Thyroid gland (tissue), 4 donors: Measurements from ENCODE around the gene KLK14. TPM values are rescaled to one million over a fixed set of nuclear protein-coding genes. Genes with fewer than 3 reads are reported as not detected.

Experiments
- DNase-seq, 2 donors: peaks; one replicate each; pipeline ENCODE4 v3.0.0-alpha.2; 2019
- H3K27ac ChIP-seq, 3 donors: fragments of 200-600 bp; sonication (generic); 1 replicate in 2 of 3; 2 replicates in 1 of 3; pipeline ENCODE4 v1.5.1; 2016 to 2019; ENCODE audit warnings: mild to moderate bottlenecking in 1 of 3, moderate library complexity in 1 of 3
- H3K27me3 ChIP-seq: fragments of 200-600 bp; sonication (generic); one replicate; pipeline ENCODE4 v1.5.1; 2019
- H3K36me3 ChIP-seq, 2 donors: fragments of 200-600 bp; sonication (generic); one replicate each; pipeline ENCODE4 v1.5.1; 2016 to 2019
- H3K4me1 ChIP-seq, 2 donors: fragments of 200-600 bp; sonication (generic); one replicate each; pipeline ENCODE4 v1.5.1; 2017 to 2019
- H3K4me3 ChIP-seq, 3 donors: fragments of 200-600 bp; sonication (generic); replicated peaks in 1 of 3; 1 replicate in 2 of 3; 2 replicates in 1 of 3; pipeline ENCODE4 v1.5.1; 2016; ENCODE audit warnings: mild to moderate bottlenecking in 1 of 3
- H3K9me3 ChIP-seq: fragments of 200-600 bp; sonication (generic); one replicate; pipeline ENCODE4 v1.5.1; 2017
- POLR2A ChIP-seq, 2 donors: fragments of 450-650 bp; IDR thresholded peaks; one replicate each; pipeline ENCODE4 v1.6.1; 2017; ENCODE audit warnings: antibody characterized with exemption in 2 of 2, mild to moderate bottlenecking in 2 of 2, moderate library complexity in 1 of 2
- WGBS, 2 donors: methylation state at CpG; one replicate each; pipeline ENCODE4 v1.1.5; 2017; 5-methylcytosine and 5-hydroxymethylcytosine counted together
- intact Hi-C: fragments of 100-400 bp; cut with DNase I; formaldehyde crosslinking; loops from one replicate; pipeline ENCODE4 v1.15.1; 2023
- total RNA-seq, 4 donors: library from RNA; depleted of rRNA; stranded (reverse); fragments of >200 nt; gene quantifications; one replicate each; pipeline ENCODE4 v1.2.3, GENCODE V29; 2016
- TF ChIP-seq, protein P1 (sequence below), 6 experiments: fragments of 200-600 bp in 3 of 6; fragments of 450-650 bp in 3 of 6; sonication (generic) in 3 of 6; IDR thresholded peaks; one replicate each; pipeline ENCODE4 v1.5.1; 2016 to 2019; ENCODE audit warnings: antibody characterized with exemption in 6 of 6, mild to moderate bottlenecking in 2 of 6, inconsistent platforms in 1 of 6, moderate library complexity in 1 of 6

Gene KLK14
- total RNA-seq, 4 donors from 2014 or later = not detected

DNA sequence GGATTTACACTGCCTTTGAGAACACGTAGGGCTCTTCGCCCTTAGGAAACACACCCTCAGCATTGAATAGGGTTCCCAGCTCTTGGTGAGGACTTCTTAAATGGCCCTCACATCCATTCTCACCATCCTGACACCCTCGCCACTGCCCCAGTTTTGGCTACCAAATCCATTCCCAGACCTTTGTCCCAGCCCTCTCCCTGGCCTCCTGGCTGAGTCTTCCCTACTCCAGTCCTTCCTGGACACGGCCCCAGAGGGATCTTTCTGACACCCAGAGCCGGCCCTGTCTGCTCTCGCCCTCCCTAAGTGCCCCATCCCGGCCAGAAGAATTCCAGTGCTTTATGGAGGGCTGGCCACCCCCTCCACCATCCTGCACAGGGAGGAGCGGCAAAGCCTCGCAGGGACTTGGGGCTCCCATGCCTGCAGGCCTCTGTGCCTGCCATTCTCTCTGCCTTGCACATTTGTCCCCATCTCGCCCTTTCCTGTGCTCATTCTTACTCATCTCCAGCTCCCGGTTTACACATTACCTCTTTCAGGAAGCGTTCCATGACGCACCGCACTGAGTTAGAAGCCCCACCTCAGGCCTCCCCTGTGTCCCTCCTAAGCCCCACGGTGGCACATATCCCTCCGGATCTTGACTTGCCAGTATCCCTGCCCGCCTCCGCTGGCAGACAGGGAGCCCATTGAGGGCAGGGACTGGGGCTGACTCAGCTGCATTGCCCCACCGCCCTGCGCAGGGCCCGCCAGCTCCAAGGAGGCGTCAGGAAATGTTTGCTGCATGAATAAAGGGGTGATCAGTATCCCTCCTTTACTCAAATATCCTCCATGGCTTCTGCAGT, 11.0 kb upstream of the KLK14 start:
- no peak for DNase-seq
- Histone ChIP-seq H3K36me3 (no peaks in the 10 kb centered on the region), H3K27me3 (no peaks in the 10 kb centered on the region), H3K27ac (peak overlapping the region in 2 of 3 donors; percentile 28 to 31), H3K9me3 (no peaks in the 10 kb centered on the region), H3K4me3 (no peak overlapping the region), H3K4me1 (peaks cover 21 to 31% of the 10 kb centered on the region in 2 donors)
- intact Hi-C loops = no loop called here
- no peak for TF ChIP-seq POLR2A (IDR thresholded peaks at IDR 0.05)
- TF ChIP-seq, protein P1, sequence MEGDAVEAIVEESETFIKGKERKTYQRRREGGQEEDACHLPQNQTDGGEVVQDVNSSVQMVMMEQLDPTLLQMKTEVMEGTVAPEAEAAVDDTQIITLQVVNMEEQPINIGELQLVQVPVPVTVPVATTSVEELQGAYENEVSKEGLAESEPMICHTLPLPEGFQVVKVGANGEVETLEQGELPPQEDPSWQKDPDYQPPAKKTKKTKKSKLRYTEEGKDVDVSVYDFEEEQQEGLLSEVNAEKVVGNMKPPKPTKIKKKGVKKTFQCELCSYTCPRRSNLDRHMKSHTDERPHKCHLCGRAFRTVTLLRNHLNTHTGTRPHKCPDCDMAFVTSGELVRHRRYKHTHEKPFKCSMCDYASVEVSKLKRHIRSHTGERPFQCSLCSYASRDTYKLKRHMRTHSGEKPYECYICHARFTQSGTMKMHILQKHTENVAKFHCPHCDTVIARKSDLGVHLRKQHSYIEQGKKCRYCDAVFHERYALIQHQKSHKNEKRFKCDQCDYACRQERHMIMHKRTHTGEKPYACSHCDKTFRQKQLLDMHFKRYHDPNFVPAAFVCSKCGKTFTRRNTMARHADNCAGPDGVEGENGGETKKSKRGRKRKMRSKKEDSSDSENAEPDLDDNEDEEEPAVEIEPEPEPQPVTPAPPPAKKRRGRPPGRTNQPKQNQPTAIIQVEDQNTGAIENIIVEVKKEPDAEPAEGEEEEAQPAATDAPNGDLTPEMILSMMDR (IDR thresholded peaks at IDR 0.05) = no peak
- WGBS, 2 donors = 70 to 85% methylated on average over 22 of the region's 22 CpGs

DNA sequence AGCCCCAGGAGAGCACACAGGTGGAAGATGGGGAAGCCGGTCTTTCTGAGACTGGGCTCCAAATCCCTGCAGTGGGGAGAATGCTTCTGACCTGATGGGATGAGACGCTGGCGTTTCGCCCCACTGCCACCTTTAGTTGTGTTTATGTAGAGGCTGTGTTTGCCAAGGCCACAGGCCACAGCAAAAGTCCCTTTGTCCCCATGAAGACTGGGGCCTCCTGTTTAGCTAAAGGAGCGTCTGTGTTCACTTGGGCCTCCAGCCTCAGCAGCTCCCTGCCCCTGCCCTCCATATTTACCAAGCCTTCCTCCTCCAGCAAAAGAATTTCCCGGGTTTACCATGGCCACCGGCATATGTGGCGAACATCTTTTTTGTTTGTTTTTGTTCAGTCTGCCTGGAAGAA, 10.4 kb upstream of the KLK14 start:
- intact Hi-C loops = no loop called here
- no peaks in the 10 kb centered on the region for H3K9me3 ChIP-seq
- H3K4me3 ChIP-seq = no peak overlapping the region
- no peaks in the 10 kb centered on the region for H3K36me3 ChIP-seq
- peaks cover 21 to 31% of the 10 kb centered on the region in 2 donors for H3K4me1 ChIP-seq
- peak; percentile 70 to 91 for DNase-seq
- WGBS, 2 donors = 40 to 60% methylated on average over 5 to 7 of the region's 8 CpGs
- H3K27me3 ChIP-seq = no peaks in the 10 kb centered on the region
- TF ChIP-seq, protein P1 (IDR thresholded peaks at IDR 0.05) = no peak
- no peak for TF ChIP-seq POLR2A (IDR thresholded peaks at IDR 0.05)
- peak overlapping the region in 2 of 3 donors; percentile 28 to 31 for H3K27ac ChIP-seq

DNA sequence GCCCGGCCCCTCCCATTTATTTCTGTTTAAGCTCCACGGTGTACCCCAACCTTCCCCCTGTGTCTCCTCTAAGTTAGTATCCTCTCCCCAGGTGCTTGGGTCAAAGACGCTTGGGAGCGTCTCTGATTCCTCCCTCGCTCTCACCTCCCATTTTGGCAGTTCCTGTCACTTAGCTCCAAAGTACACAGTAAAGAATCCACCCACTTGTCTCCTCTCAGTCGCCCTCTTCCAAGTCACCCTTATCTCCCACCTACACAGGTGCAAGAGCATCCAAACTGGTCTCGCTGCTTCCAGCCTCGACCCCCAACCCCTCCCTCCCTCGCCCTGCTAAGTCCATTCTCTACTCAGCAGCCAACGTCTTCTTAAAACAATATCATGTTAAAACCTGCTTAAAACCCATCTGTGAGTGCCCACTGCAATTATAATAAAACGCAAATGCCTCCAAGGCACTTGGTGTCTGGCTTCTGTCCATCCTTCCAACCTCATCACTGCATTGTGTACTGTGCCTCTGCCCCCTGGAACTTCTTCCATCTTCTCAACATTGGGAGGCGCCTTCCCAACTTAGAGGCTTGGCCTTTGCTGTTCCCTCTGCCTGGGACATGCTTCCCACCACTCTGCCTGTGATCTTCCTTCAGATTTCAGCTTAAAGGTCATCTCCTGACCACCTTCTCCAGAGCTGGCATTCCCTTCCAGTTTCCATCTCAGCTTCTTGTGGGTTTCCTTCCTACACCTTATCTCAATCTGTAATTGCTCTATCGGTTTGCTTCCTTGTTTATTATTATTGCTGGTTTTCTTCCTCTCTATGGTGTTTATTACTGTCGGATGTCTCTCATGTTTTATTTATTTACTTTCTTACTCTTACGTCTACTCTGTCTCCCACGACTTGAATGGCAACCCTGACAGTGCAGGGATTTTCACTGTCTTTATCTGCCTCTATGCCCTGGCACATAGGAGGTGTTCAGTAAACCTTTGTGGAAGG, 9.5 kb upstream of the KLK14 start:
- intact Hi-C loops = no loop called here

DNA sequence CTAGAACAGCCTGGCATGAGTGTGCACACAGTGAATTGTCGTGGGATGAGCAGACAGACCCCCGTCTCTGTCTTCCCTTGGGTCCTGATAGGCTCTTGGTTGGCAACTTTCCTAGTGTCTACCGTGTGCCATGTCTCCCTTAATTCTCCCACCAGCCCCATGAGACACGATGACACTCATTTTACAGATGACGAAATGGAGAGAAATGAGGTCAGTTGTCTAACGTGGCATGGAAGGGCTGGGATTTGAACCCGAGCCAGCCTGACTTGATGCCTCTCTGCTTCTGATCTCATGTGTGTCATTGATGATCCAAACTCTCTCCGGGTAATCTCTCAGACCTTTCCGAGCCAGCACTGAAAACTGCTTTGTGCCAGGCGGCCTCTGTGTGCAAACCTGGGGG, 8.4 kb upstream of the KLK14 start:
- 86 to 93% methylated on average over 10 of the region's 10 CpGs for WGBS, 2 donors
- H3K27ac ChIP-seq = no peak overlapping the region
- intact Hi-C loops = no loop called here

More for the DNA sequence above, 9.5 kb upstream of the KLK14 start:
- DNase-seq = no peak
- Histone ChIP-seq H3K9me3 (no peaks in the 10 kb centered on the region), H3K36me3 (no peaks in the 10 kb centered on the region), H3K4me3 (no peak overlapping the region), H3K27me3 (no peaks in the 10 kb centered on the region), H3K27ac (no peak overlapping the region), H3K4me1 (peaks cover 21 to 31% of the 10 kb centered on the region in 2 donors)
- TF ChIP-seq, protein P1 (IDR thresholded peaks at IDR 0.05) = no peak
- TF ChIP-seq POLR2A (IDR thresholded peaks at IDR 0.05) = no peak
- WGBS, 2 donors = 50 to 55% methylated on average over 16 of the region's 16 CpGs

More for the DNA sequence above, 8.4 kb upstream of the KLK14 start:
- TF ChIP-seq, protein P1 (IDR thresholded peaks at IDR 0.05) = no peak
- no peak for TF ChIP-seq POLR2A (IDR thresholded peaks at IDR 0.05)
- Histone ChIP-seq H3K4me1 (peaks cover 21 to 31% of the 10 kb centered on the region in 2 donors), H3K4me3 (no peak overlapping the region), H3K36me3 (no peaks in the 10 kb centered on the region), H3K27me3 (no peaks in the 10 kb centered on the region), H3K9me3 (no peaks in the 10 kb centered on the region)
- no peak for DNase-seq
